GM23338 (cell line): ENCODE measurements around the gene ASPDH. TPM values are rescaled to one million over a fixed set of nuclear protein-coding genes. Genes with fewer than 3 reads are reported as not detected.

Experiments used
- CREB1 ChIP-seq: fragments of 250-450 bp; sonication (Bioruptor Pico); IDR thresholded peaks from 2 replicates; pipeline ENCODE4 v1.5.0; 2020; ENCODE audit warnings: low read depth, mild to moderate bottlenecking, moderate library complexity
- ETS1 ChIP-seq: IDR thresholded peaks from 2 replicates; pipeline ENCODE4 v1.6.1; 2016; ENCODE audit warnings: antibody characterized with exemption
- EZH2phosphoT487 ChIP-seq: fragments of 200-600 bp; sonication (generic); IDR thresholded peaks from one replicate; pipeline ENCODE4 v1.8.1; 2018; ENCODE audit warnings: antibody characterized with exemption; ENCODE audit not compliant: unreplicated experiment
- JUNB ChIP-seq: IDR thresholded peaks from one replicate; pipeline ENCODE4 v1.6.1; 2016; ENCODE audit warnings: antibody characterized with exemption; ENCODE audit not compliant: unreplicated experiment
- NANOG ChIP-seq: IDR thresholded peaks from 2 replicates; pipeline ENCODE4 v1.6.1; 2016; ENCODE audit warnings: antibody characterized with exemption, borderline replicate concordance
- STAT1 ChIP-seq: IDR thresholded peaks from one replicate; pipeline ENCODE4 v1.6.1; 2016; ENCODE audit warnings: antibody characterized with exemption; ENCODE audit not compliant: unreplicated experiment
- ZNF114 ChIP-seq: fragments of 250-450 bp; sonication (Bioruptor Pico); IDR thresholded peaks from 2 replicates; pipeline ENCODE4 v1.5.0; 2020; ENCODE audit warnings: mild to moderate bottlenecking, moderate library complexity
- ZNF331 ChIP-seq: fragments of 250-450 bp; sonication (Bioruptor Pico); IDR thresholded peaks from 2 replicates; pipeline ENCODE4 v1.5.0; 2020; ENCODE audit warnings: low read depth, mild to moderate bottlenecking, moderate library complexity
- ZNF462 ChIP-seq: fragments of 250-450 bp; sonication (Bioruptor Pico); IDR thresholded peaks from 2 replicates; pipeline ENCODE4 v1.5.0; 2020; ENCODE audit warnings: mild to moderate bottlenecking, moderate library complexity
- polyA plus RNA-seq: library from polyadenylated mRNA; unstranded; fragments of >200 nt; fragmentation: Nextera tagmentation; extraction: Ambion mirVana; gene quantifications from 2 replicates; pipeline ENCODE4 v1.2.1, GENCODE V29; 2016
- total RNA-seq: library from RNA; depleted of rRNA; stranded (reverse); fragments of >200 nt; shearing (Covaris generic); gene quantifications from 2 replicates; pipeline ENCODE4 v1.2.3, GENCODE V29; 2014

Gene ASPDH
- total and polyA plus RNA-seq, 2 experiments from 2014 or later = not detected

- TF ChIP-seq ZNF462 (CRISPR knock-in tag) (no peak), ETS1 (no peak), CREB1 (CRISPR knock-in tag) (no peak), NANOG (no peak), EZH2phosphoT487 (no peak), JUNB (no peak), ZNF114 (CRISPR knock-in tag) (no peak), STAT1 (no peak), ZNF331 (CRISPR knock-in tag) (no peak)
Observed at GRCh38 chr19:50496189-50497021, 17.3 kb downstream of the ASPDH start (continued).
